D721Med (cell line): Measurements from ENCODE around the gene WDR88.
A peak's percentile ranks its signal among the peaks of the same experiment; 100 is the strongest.

Source experiments
- DNase-seq: peaks from one replicate; pipeline ENCODE4 v3.0.0; 2011; ENCODE audit warnings: low spot score; ENCODE audit not compliant: insufficient read length
- FAIRE-seq: peaks from 2 replicates; lab custom pipeline; 2011; peaks lifted over from hg19 to GRCh38; lab: Jason Lieb, UNC
- CTCF ChIP-seq: IDR thresholded peaks from 2 replicates; pipeline ENCODE4 v1.5.1; 2012; ENCODE audit warnings: mild to moderate bottlenecking, control low read depth; ENCODE audit not compliant: insufficient read depth; ENCODE audit errors: missing control alignments

WDR88 gene

GRCh38 chr19:33171916-33172359 is 40.0 kb downstream of the WDR88 start:
- no peak for TF ChIP-seq CTCF
- DNase-seq (no peak), FAIRE-seq (no peak)

- FAIRE-seq (no peak), DNase-seq (no peak)
- TF ChIP-seq CTCF: no peak
Observed at GRCh38 chr19:33174186-33174585, 42.3 kb downstream of the WDR88 start.

- FAIRE-seq: no peak
- no peak for DNase-seq
- no peak for TF ChIP-seq CTCF
Observed at GRCh38 chr19:33175156-33175782, 43.4 kb downstream of the WDR88 start.

GRCh38 chr19:33175886-33176669 is 44.2 kb downstream of the WDR88 start:
- DNase-seq (no peak), FAIRE-seq (no peak)
- TF ChIP-seq CTCF: no peak

GRCh38 chr19:33176670-33177416 is 44.9 kb downstream of the WDR88 start:
- DNase-seq (peak; percentile 91), FAIRE-seq (peak; percentile 53)
- TF ChIP-seq CTCF: no peak

- TF ChIP-seq CTCF: peak; percentile 32
- DNase-seq (no peak), FAIRE-seq (no peak)
Observed at GRCh38 chr19:33177417-33177979, 45.6 kb downstream of the WDR88 start.
